ENCODE results near the gene PHF19. TPM values are rescaled to one million over a fixed set of nuclear protein-coding genes. Genes with fewer than 3 reads are reported as not detected.

PHF19 gene
- total and polyA plus RNA-seq, 2 of the 8 experiments (the other 6 are each of a cell fraction or from before 2014, with no cell fraction given): 28.2 to 31.8 TPM

GRCh38 chr9:120892748-120893610 lies 16.0 kb upstream of the PHF19 start (continued):
- TF ChIP-seq USF2 (IDR thresholded peaks at IDR 0.05; ENCODE audit: low read length): no peak
